PFSK-1 (cell line): Measurements from ENCODE around the gene LRMDA.

ENCODE experiments used
- FOXP2 ChIP-seq: optimal IDR thresholded peaks from 2 replicates; pipeline ENCODE3; 2011; ENCODE audit warnings: borderline replicate concordance, control low read depth, inconsistent platforms; ENCODE audit not compliant: insufficient read depth; ENCODE audit errors: extremely low read length, extremely low read depth
- POLR2AphosphoS5 ChIP-seq: IDR thresholded peaks from 2 replicates; pipeline ENCODE4 v1.6.1; 2012; ENCODE audit warnings: low read depth, mild to moderate bottlenecking, control low read depth, low read length, moderate library complexity
- SIN3A ChIP-seq: IDR thresholded peaks from 2 replicates; pipeline ENCODE4 v1.6.1; 2012; ENCODE audit warnings: mild to moderate bottlenecking, low read length, moderate library complexity, borderline replicate concordance; ENCODE audit not compliant: insufficient read depth
- TAF1 ChIP-seq: IDR thresholded peaks from 2 replicates; pipeline ENCODE4 v1.6.1; 2012; ENCODE audit warnings: low read length, control low read depth, borderline replicate concordance; ENCODE audit not compliant: insufficient read depth
- TF ChIP-seq, protein P1 (sequence below), 2 experiments: IDR thresholded peaks; 2 replicates each; pipeline versions ENCODE4 v1.6.1 to v1.8.0; 2011 to 2012; ENCODE audit warnings: low read depth in 2 of 2, low read length in 2 of 2, control low read depth in 1 of 2, inconsistent platforms in 1 of 2, mild to moderate bottlenecking in 1 of 2, moderate library complexity in 1 of 2; ENCODE audit not compliant: insufficient read depth in 1 of 2

LRMDA gene

DNA sequence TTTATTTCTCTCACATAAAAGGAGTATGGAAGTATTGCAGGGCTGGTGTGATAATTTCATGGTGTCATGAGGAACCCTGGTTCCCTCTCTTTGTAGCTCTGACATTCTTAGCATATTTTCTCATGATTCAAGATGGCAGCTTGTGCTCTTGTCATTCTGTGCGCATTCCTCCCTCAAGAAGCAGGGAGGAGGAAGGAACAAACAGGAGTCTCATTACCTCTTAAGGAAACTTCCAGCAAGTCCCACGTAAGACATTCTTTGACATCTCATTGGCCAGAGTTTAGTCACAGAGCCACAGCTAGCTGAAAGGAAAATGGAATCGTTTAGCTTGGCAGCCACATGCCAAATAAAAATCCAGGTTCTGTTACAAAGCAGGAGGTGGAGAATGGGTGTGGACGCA lies 546.8 kb downstream of the LRMDA start:
- TF ChIP-seq, protein P1, sequence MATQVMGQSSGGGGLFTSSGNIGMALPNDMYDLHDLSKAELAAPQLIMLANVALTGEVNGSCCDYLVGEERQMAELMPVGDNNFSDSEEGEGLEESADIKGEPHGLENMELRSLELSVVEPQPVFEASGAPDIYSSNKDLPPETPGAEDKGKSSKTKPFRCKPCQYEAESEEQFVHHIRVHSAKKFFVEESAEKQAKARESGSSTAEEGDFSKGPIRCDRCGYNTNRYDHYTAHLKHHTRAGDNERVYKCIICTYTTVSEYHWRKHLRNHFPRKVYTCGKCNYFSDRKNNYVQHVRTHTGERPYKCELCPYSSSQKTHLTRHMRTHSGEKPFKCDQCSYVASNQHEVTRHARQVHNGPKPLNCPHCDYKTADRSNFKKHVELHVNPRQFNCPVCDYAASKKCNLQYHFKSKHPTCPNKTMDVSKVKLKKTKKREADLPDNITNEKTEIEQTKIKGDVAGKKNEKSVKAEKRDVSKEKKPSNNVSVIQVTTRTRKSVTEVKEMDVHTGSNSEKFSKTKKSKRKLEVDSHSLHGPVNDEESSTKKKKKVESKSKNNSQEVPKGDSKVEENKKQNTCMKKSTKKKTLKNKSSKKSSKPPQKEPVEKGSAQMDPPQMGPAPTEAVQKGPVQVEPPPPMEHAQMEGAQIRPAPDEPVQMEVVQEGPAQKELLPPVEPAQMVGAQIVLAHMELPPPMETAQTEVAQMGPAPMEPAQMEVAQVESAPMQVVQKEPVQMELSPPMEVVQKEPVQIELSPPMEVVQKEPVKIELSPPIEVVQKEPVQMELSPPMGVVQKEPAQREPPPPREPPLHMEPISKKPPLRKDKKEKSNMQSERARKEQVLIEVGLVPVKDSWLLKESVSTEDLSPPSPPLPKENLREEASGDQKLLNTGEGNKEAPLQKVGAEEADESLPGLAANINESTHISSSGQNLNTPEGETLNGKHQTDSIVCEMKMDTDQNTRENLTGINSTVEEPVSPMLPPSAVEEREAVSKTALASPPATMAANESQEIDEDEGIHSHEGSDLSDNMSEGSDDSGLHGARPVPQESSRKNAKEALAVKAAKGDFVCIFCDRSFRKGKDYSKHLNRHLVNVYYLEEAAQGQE (IDR thresholded peaks at IDR 0.05; ENCODE audit: insufficient read depth in 1 of 2, low read depth in 2 of 2, low read length in 2 of 2), result no peak
- no peak for TF ChIP-seq FOXP2
- TF ChIP-seq SIN3A, result no peak
- TF ChIP-seq TAF1, result no peak
- no peak for TF ChIP-seq POLR2AphosphoS5

DNA sequence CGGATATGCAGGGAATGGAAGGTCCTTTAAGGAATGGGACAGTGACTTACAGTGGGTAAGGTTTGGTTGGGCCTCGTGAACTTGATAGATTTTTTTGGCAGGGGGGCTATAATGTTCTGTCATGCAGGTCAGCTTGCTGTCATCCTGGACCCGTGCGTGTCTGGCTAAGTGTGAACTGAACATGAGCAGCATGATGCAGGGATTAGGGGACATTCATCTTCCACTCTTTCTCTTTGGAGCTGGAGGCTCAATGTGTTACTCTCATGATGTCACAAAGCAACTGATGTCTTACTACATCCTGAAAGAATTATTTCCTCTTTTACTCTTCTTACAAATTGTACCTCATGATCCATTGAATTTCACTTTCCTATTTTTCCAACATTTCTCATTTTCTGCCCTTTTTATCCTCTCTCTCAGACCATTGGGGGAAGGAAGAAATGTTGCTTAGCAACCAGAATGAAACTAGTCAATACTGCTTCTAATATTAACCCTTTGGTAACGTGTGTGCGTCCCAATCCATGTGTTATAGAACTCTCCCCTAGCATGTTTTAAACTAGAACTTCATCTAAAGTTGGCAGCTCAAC lies 549.1 kb downstream of the LRMDA start:
- no peak for TF ChIP-seq POLR2AphosphoS5
- no peak for TF ChIP-seq FOXP2

GRCh38 chr10:75982611-75983369 lies 551.4 kb downstream of the LRMDA start:
- TF ChIP-seq TAF1, result no peak
- no peak for TF ChIP-seq POLR2AphosphoS5
- no peak for TF ChIP-seq SIN3A
- TF ChIP-seq, protein P1 (IDR thresholded peaks at IDR 0.05; ENCODE audit: insufficient read depth in 1 of 2, low read depth in 2 of 2, low read length in 2 of 2), result no peak
- TF ChIP-seq FOXP2, result no peak

DNA sequence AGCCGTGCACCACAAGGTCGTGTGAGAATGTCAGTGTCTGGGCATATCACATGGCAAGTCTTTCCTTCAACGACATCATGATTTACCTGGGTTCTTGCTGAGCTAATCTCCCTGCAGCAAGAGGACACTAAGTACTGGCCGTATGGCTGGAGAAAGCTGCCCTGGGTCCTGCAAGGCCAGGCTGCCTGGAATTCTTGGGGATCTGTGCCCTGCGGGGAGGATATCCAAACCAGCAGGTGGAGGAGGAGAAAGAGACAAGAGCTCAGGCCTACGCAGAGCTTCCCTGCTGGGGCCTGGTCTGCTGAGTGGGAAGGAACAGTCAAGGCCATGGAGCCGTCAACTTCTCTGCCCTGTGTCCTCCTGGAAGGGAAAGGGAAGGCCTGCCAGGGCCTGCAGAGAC lies 552.6 kb downstream of the LRMDA start:
- TF ChIP-seq POLR2AphosphoS5 (no peak), FOXP2 (no peak), SIN3A (no peak), TAF1 (no peak)
- TF ChIP-seq, protein P1 (IDR thresholded peaks at IDR 0.05; ENCODE audit: insufficient read depth in 1 of 2, low read depth in 2 of 2, low read length in 2 of 2), result no peak

- TF ChIP-seq SIN3A (no peak), POLR2AphosphoS5 (no peak), FOXP2 (no peak), TAF1 (no peak)
- TF ChIP-seq, protein P1 (IDR thresholded peaks at IDR 0.05; ENCODE audit: insufficient read depth in 1 of 2, low read depth in 2 of 2, low read length in 2 of 2), result no peak
Measured at GRCh38 chr10:75987616-75988015, 556.2 kb downstream of the LRMDA start.
